ENCODE measurements around the gene P4HA3.
A peak's percentile ranks its signal among the peaks of the same experiment; 100 is the strongest.

The P4HA3 gene

GRCh38 chr11:74312326-74312725 is 886 bp upstream of the P4HA3 start:
- Histone ChIP-seq H3K36me3 (ENCODE audit: insufficient read depth, low read depth, low read length) (no peaks in the 10 kb centered on the region), H3K4me1 (ENCODE audit: insufficient read depth, low read length) (no peaks in the 10 kb centered on the region), H3K27me3 (ENCODE audit: insufficient read depth, low read length) (peaks cover 55% of the 10 kb centered on the region), H3K9me3 (ENCODE audit: insufficient read depth, low read depth, low read length) (peaks cover 4% of the 10 kb centered on the region; the same call in 1 of the 2 replicates), H3K4me3 (ENCODE audit: low read length) (no peak overlapping the region), H3K27ac (ENCODE audit: low read length) (no peak overlapping the region), H3K9ac (ENCODE audit: low read depth, low read length) (no peak overlapping the region)

- no peaks in the 10 kb centered on the region for H3K9me3 ChIP-seq (ENCODE audit: insufficient read depth, low read depth, low read length)
- no peaks in the 10 kb centered on the region for H3K36me3 ChIP-seq (ENCODE audit: insufficient read depth, low read depth, low read length)
- no peak overlapping the region for H3K27ac ChIP-seq (ENCODE audit: low read length)
- H3K4me1 ChIP-seq (ENCODE audit: insufficient read depth, low read length) = no peaks in the 10 kb centered on the region
- peak overlapping the region; percentile 65 for H3K4me3 ChIP-seq (ENCODE audit: low read length)
- no peak overlapping the region for H3K9ac ChIP-seq (ENCODE audit: low read depth, low read length)
- peaks cover 64% of the 10 kb centered on the region for H3K27me3 ChIP-seq (ENCODE audit: insufficient read depth, low read length)
Observed at GRCh38 chr11:74310857-74311256, 583 bp downstream of the P4HA3 start.

GRCh38 chr11:74307434-74307833 is 4.0 kb downstream of the P4HA3 start:
- H3K4me1 ChIP-seq (ENCODE audit: insufficient read depth, low read length) = no peaks in the 10 kb centered on the region
- H3K9me3 ChIP-seq (ENCODE audit: insufficient read depth, low read depth, low read length) = no peaks in the 10 kb centered on the region
- H3K27ac ChIP-seq (ENCODE audit: low read length) = no peak overlapping the region
- peaks cover 47% of the 10 kb centered on the region for H3K27me3 ChIP-seq (ENCODE audit: insufficient read depth, low read length)
- no peak overlapping the region for H3K4me3 ChIP-seq (ENCODE audit: low read length)
- no peaks in the 10 kb centered on the region for H3K36me3 ChIP-seq (ENCODE audit: insufficient read depth, low read depth, low read length)
- no peak overlapping the region for H3K9ac ChIP-seq (ENCODE audit: low read depth, low read length)

DNA sequence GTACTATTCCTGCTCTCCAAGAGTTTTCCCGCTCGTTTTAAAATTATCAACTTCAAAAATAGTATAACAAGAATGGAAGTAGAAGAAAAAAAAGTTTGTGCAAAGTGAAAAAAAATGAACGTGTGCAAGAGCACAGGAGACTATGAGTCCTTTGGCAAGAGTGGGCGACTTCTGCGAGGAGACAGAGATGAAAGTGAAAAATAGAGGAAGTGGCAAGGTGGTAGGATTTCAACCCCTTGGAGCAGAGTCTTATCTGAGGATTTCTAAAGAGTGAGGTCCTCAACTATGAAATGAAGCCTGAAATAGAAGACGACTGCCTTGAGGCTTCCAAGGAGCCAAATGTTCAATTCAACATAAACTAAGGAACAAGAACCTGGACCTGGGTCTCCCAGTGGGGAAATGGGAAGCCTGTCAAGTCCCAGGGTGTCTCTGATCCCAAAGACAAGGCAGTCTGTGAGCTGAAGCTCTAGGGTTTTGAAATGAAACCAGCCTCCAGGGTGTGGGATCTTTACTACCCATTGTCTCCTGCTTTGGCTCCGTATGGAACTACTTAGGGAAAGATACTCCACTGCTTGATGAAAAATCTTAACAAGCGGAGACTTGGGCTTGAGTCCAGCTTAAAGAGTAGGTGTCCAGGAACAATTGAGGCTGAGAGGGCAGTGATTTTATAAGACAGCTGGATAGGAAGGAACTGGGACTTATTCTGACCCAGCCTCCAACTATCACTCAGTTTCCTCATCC is 4.8 kb downstream of the P4HA3 start:
- H3K36me3 ChIP-seq (ENCODE audit: insufficient read depth, low read depth, low read length) = no peaks in the 10 kb centered on the region
- no peak overlapping the region for H3K4me3 ChIP-seq (ENCODE audit: low read length)
- no peaks in the 10 kb centered on the region for H3K4me1 ChIP-seq (ENCODE audit: insufficient read depth, low read length)

DNA sequence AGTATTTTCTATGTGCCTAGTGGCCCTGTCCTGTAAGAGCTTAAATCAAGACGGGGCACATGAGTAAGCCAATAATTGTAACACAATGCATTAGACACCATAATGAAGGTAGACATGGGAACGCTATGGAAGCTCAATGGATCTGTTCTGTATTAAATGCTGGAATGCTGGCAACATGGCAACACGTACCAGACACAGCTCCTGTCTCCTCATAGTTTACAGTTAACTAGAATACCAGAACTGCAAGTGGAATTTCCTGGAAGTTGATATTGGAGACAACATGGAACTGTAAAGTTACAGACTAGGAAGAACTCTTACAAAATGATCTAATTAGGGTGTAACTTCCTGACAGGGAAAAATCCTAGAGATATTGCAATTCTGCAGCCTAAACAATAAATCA is 12.4 kb downstream of the P4HA3 start:
- no peak overlapping the region for H3K4me3 ChIP-seq (ENCODE audit: low read length)
- H3K4me1 ChIP-seq (ENCODE audit: insufficient read depth, low read length) = no peaks in the 10 kb centered on the region
- H3K27me3 ChIP-seq (ENCODE audit: insufficient read depth, low read length) = no peaks in the 10 kb centered on the region
- H3K9ac ChIP-seq (ENCODE audit: low read depth, low read length) = no peak overlapping the region
- peaks cover 6% of the 10 kb centered on the region; the same call in 1 of the 2 replicates for H3K9me3 ChIP-seq (ENCODE audit: insufficient read depth, low read depth, low read length)
- H3K36me3 ChIP-seq (ENCODE audit: insufficient read depth, low read depth, low read length) = no peaks in the 10 kb centered on the region
- H3K27ac ChIP-seq (ENCODE audit: low read length) = no peak overlapping the region

More for the DNA sequence above, 4.8 kb downstream of the P4HA3 start:
- Histone ChIP-seq H3K9ac (ENCODE audit: low read depth, low read length) (no peak overlapping the region), H3K27me3 (ENCODE audit: insufficient read depth, low read length) (peaks cover 39% of the 10 kb centered on the region), H3K9me3 (ENCODE audit: insufficient read depth, low read depth, low read length) (no peaks in the 10 kb centered on the region), H3K27ac (ENCODE audit: low read length) (no peak overlapping the region)

- Histone ChIP-seq H3K27me3 (ENCODE audit: insufficient read depth, low read length) (no peaks in the 10 kb centered on the region), H3K9me3 (ENCODE audit: insufficient read depth, low read depth, low read length) (peaks cover 6% of the 10 kb centered on the region; the same call in 1 of the 2 replicates), H3K4me3 (ENCODE audit: low read length) (no peak overlapping the region), H3K9ac (ENCODE audit: low read depth, low read length) (no peak overlapping the region), H3K27ac (ENCODE audit: low read length) (no peak overlapping the region), H3K36me3 (ENCODE audit: insufficient read depth, low read depth, low read length) (no peaks in the 10 kb centered on the region), H3K4me1 (ENCODE audit: insufficient read depth, low read length) (no peaks in the 10 kb centered on the region)
Observed at GRCh38 chr11:74297484-74297883, 14.0 kb downstream of the P4HA3 start.

- no peaks in the 10 kb centered on the region for H3K27me3 ChIP-seq (ENCODE audit: insufficient read depth, low read length)
- no peaks in the 10 kb centered on the region for H3K9me3 ChIP-seq (ENCODE audit: insufficient read depth, low read depth, low read length)
- H3K27ac ChIP-seq (ENCODE audit: low read length) = no peak overlapping the region
- no peaks in the 10 kb centered on the region for H3K36me3 ChIP-seq (ENCODE audit: insufficient read depth, low read depth, low read length)
- H3K4me3 ChIP-seq (ENCODE audit: low read length) = no peak overlapping the region
- H3K9ac ChIP-seq (ENCODE audit: low read depth, low read length) = no peak overlapping the region
- no peaks in the 10 kb centered on the region for H3K4me1 ChIP-seq (ENCODE audit: insufficient read depth, low read length)
Observed at GRCh38 chr11:74288911-74289310, 22.5 kb downstream of the P4HA3 start.

- no peaks in the 10 kb centered on the region for H3K27me3 ChIP-seq (ENCODE audit: insufficient read depth, low read length)
- no peak overlapping the region for H3K27ac ChIP-seq (ENCODE audit: low read length)
- no peaks in the 10 kb centered on the region for H3K4me1 ChIP-seq (ENCODE audit: insufficient read depth, low read length)
- no peak overlapping the region for H3K9ac ChIP-seq (ENCODE audit: low read depth, low read length)
- H3K9me3 ChIP-seq (ENCODE audit: insufficient read depth, low read depth, low read length) = no peaks in the 10 kb centered on the region
- H3K4me3 ChIP-seq (ENCODE audit: low read length) = no peak overlapping the region
- no peaks in the 10 kb centered on the region for H3K36me3 ChIP-seq (ENCODE audit: insufficient read depth, low read depth, low read length)
Observed at GRCh38 chr11:74288161-74288560, 23.3 kb downstream of the P4HA3 start.

GRCh38 chr11:74284466-74284865 is 27.0 kb downstream of the P4HA3 start:
- no peak overlapping the region for H3K4me3 ChIP-seq (ENCODE audit: low read length)
- H3K36me3 ChIP-seq (ENCODE audit: insufficient read depth, low read depth, low read length) = no peaks in the 10 kb centered on the region
- H3K27ac ChIP-seq (ENCODE audit: low read length) = no peak overlapping the region
- H3K9ac ChIP-seq (ENCODE audit: low read depth, low read length) = no peak overlapping the region
- no peaks in the 10 kb centered on the region for H3K27me3 ChIP-seq (ENCODE audit: insufficient read depth, low read length)
- H3K9me3 ChIP-seq (ENCODE audit: insufficient read depth, low read depth, low read length) = no peaks in the 10 kb centered on the region
- no peaks in the 10 kb centered on the region for H3K4me1 ChIP-seq (ENCODE audit: insufficient read depth, low read length)

GRCh38 chr11:74283580-74284180 is 27.8 kb downstream of the P4HA3 start:
- H3K9me3 ChIP-seq (ENCODE audit: insufficient read depth, low read depth, low read length) = no peaks in the 10 kb centered on the region
- no peak overlapping the region for H3K9ac ChIP-seq (ENCODE audit: low read depth, low read length)
- no peak overlapping the region for H3K4me3 ChIP-seq (ENCODE audit: low read length)
- H3K27ac ChIP-seq (ENCODE audit: low read length) = no peak overlapping the region
- no peaks in the 10 kb centered on the region for H3K36me3 ChIP-seq (ENCODE audit: insufficient read depth, low read depth, low read length)
- H3K27me3 ChIP-seq (ENCODE audit: insufficient read depth, low read length) = no peaks in the 10 kb centered on the region
- no peaks in the 10 kb centered on the region for H3K4me1 ChIP-seq (ENCODE audit: insufficient read depth, low read length)

- Histone ChIP-seq H3K9ac (ENCODE audit: low read depth, low read length) (no peak overlapping the region), H3K27me3 (ENCODE audit: insufficient read depth, low read length) (no peaks in the 10 kb centered on the region), H3K27ac (ENCODE audit: low read length) (no peak overlapping the region), H3K4me3 (ENCODE audit: low read length) (no peak overlapping the region), H3K4me1 (ENCODE audit: insufficient read depth, low read length) (no peaks in the 10 kb centered on the region), H3K9me3 (ENCODE audit: insufficient read depth, low read depth, low read length) (no peaks in the 10 kb centered on the region), H3K36me3 (ENCODE audit: insufficient read depth, low read depth, low read length) (no peaks in the 10 kb centered on the region)
Observed at GRCh38 chr11:74282914-74283371, 28.5 kb downstream of the P4HA3 start.

GRCh38 chr11:74282421-74282820 is 29.0 kb downstream of the P4HA3 start:
- H3K9ac ChIP-seq (ENCODE audit: low read depth, low read length) = no peak overlapping the region

More at GRCh38 chr11:74282421-74282820, 29.0 kb downstream of the P4HA3 start:
- Histone ChIP-seq H3K36me3 (ENCODE audit: insufficient read depth, low read depth, low read length) (no peaks in the 10 kb centered on the region), H3K9me3 (ENCODE audit: insufficient read depth, low read depth, low read length) (no peaks in the 10 kb centered on the region), H3K27me3 (ENCODE audit: insufficient read depth, low read length) (no peaks in the 10 kb centered on the region), H3K4me1 (ENCODE audit: insufficient read depth, low read length) (no peaks in the 10 kb centered on the region), H3K4me3 (ENCODE audit: low read length) (no peak overlapping the region), H3K27ac (ENCODE audit: low read length) (no peak overlapping the region)

All from iPS-20b (cell line).